Astrocyte of the spinal cord (primary cell): ENCODE measurements around the gene ABTB2.

Source experiments
- DNase-seq: peaks from one replicate; pipeline ENCODE4 v3.0.0; 2011; ENCODE audit warnings: low read depth, low spot score
- H3K4me3 ChIP-seq: 2 replicates; pipeline ENCODE4 v1.5.1; 2011; ENCODE audit warnings: low read depth, mild to moderate bottlenecking, low read length, moderate library complexity
- CTCF ChIP-seq: IDR thresholded peaks from 2 replicates; pipeline ENCODE4 v1.5.1; 2012; ENCODE audit warnings: low read depth, mild to moderate bottlenecking, low read length, inconsistent platforms
- in situ Hi-C: cut with HindIII; loops from 2 replicates; pipeline ENCODE4 v1.10.0; 2017; ENCODE audit warnings: low sequenced_read_pairs

ABTB2 gene

GRCh38 chr11:34145073-34145472 is 212.7 kb downstream of the ABTB2 start:
- no peak for TF ChIP-seq CTCF

GRCh38 chr11:34143048-34143447 is 214.8 kb downstream of the ABTB2 start:
- no peak for DNase-seq
- no peak for TF ChIP-seq CTCF
- H3K4me3 ChIP-seq = no peak overlapping the region
- in situ Hi-C loops = no loop called here

More at GRCh38 chr11:34145073-34145472, 212.7 kb downstream of the ABTB2 start:
- no peak for DNase-seq
- in situ Hi-C loops = no loop called here
- no peak overlapping the region for H3K4me3 ChIP-seq

GRCh38 chr11:34140149-34140548 is 217.7 kb downstream of the ABTB2 start:
- no peak overlapping the region for H3K4me3 ChIP-seq
- in situ Hi-C loops = no loop called here
- DNase-seq = no peak
- TF ChIP-seq CTCF = no peak

- in situ Hi-C loops = no loop called here
- H3K4me3 ChIP-seq = no peak overlapping the region
- no peak for TF ChIP-seq CTCF
- DNase-seq = no peak
Observed at GRCh38 chr11:34139346-34139745, 218.5 kb downstream of the ABTB2 start.

GRCh38 chr11:34136420-34136819 is 221.4 kb downstream of the ABTB2 start:
- in situ Hi-C loops = no loop called here
- no peak for TF ChIP-seq CTCF
- no peak overlapping the region for H3K4me3 ChIP-seq
- DNase-seq = no peak

- in situ Hi-C loops = no loop called here
- no peak overlapping the region for H3K4me3 ChIP-seq
- DNase-seq = no peak
- no peak for TF ChIP-seq CTCF
Observed at GRCh38 chr11:34135439-34135838, 222.4 kb downstream of the ABTB2 start.

GRCh38 chr11:34134765-34135164 is 223.0 kb downstream of the ABTB2 start:
- H3K4me3 ChIP-seq = no peak overlapping the region
- TF ChIP-seq CTCF = no peak
- no peak for DNase-seq
- in situ Hi-C loops = no loop called here
